ENCODE results near the gene TJAP1.

The TJAP1 gene

GRCh38 chr6:43500921-43501320 is 23.6 kb downstream of the TJAP1 start:
- no peak for ATAC-seq (ENCODE audit: insufficient read depth, low read depth)
- Histone ChIP-seq H3K27ac (ENCODE audit: low read length) (no peak overlapping the region), H4K20me1 (ENCODE audit: insufficient read depth, low read length) (peaks cover 9% of the 10 kb centered on the region; the same call in 1 of the 2 replicates), H3K4me2 (ENCODE audit: insufficient read depth, low read length) (no peak overlapping the region), H3K4me1 (ENCODE audit: insufficient read depth, low read length) (no peaks in the 10 kb centered on the region), H2AFZ (ENCODE audit: low read depth, low read length) (no peak overlapping the region), H3K4me3 (ENCODE audit: low read depth in 1 of 2, low read length in 2 of 2) (no peak overlapping the region), H3K36me3 (ENCODE audit: insufficient read depth, low read length) (peaks cover 83% of the 10 kb centered on the region), H3K9ac (ENCODE audit: low read depth, low read length) (no peak overlapping the region), H3K27me3 (ENCODE audit: insufficient read depth, low read length, poor library complexity) (no peaks in the 10 kb centered on the region), H3K9me3 (ENCODE audit: insufficient read depth, low read length, severe bottlenecking) (no peaks in the 10 kb centered on the region), H3K79me2 (ENCODE audit: insufficient read depth, low read length) (no peaks in the 10 kb centered on the region)
- TF ChIP-seq CTCF (IDR thresholded peaks at IDR 0.05; ENCODE audit: borderline replicate concordance, extremely low read depth, low read length, poor library complexity, severe bottlenecking) (no peak), EZH2 (IDR thresholded peaks at IDR 0.05; ENCODE audit: borderline replicate concordance, low read depth, low read length, severe bottlenecking) (no peak)
- no peak for DNase-seq

GRCh38 chr6:43502666-43503065 is 25.3 kb downstream of the TJAP1 start:
- Histone ChIP-seq H3K4me3 (ENCODE audit: low read depth in 1 of 2, low read length in 2 of 2) (no peak overlapping the region), H3K9me3 (ENCODE audit: insufficient read depth, low read length, severe bottlenecking) (no peaks in the 10 kb centered on the region), H3K27ac (ENCODE audit: low read length) (no peak overlapping the region), H3K4me1 (ENCODE audit: insufficient read depth, low read length) (no peaks in the 10 kb centered on the region), H3K36me3 (ENCODE audit: insufficient read depth, low read length) (peaks cover 80% of the 10 kb centered on the region), H3K79me2 (ENCODE audit: insufficient read depth, low read length) (no peaks in the 10 kb centered on the region), H2AFZ (ENCODE audit: low read depth, low read length) (no peak overlapping the region), H3K9ac (ENCODE audit: low read depth, low read length) (no peak overlapping the region), H3K4me2 (ENCODE audit: insufficient read depth, low read length) (no peak overlapping the region), H3K27me3 (ENCODE audit: insufficient read depth, low read length, poor library complexity) (no peaks in the 10 kb centered on the region), H4K20me1 (ENCODE audit: insufficient read depth, low read length) (0 out of 2 replicates have a peak, but pooled peaks cover 4% of the 10 kb centered on the region)
- ATAC-seq (ENCODE audit: insufficient read depth, low read depth): no peak
- DNase-seq: no peak
- TF ChIP-seq CTCF (IDR thresholded peaks at IDR 0.05; ENCODE audit: borderline replicate concordance, extremely low read depth, low read length, poor library complexity, severe bottlenecking) (no peak), EZH2 (IDR thresholded peaks at IDR 0.05; ENCODE audit: borderline replicate concordance, low read depth, low read length, severe bottlenecking) (no peak)

GRCh38 chr6:43503443-43503842 is 26.1 kb downstream of the TJAP1 start:
- Histone ChIP-seq H3K9ac (ENCODE audit: low read depth, low read length) (no peak overlapping the region), H3K27me3 (ENCODE audit: insufficient read depth, low read length, poor library complexity) (no peaks in the 10 kb centered on the region), H3K36me3 (ENCODE audit: insufficient read depth, low read length) (peaks cover 73% of the 10 kb centered on the region), H3K4me1 (ENCODE audit: insufficient read depth, low read length) (no peaks in the 10 kb centered on the region), H3K9me3 (ENCODE audit: insufficient read depth, low read length, severe bottlenecking) (no peaks in the 10 kb centered on the region), H3K79me2 (ENCODE audit: insufficient read depth, low read length) (no peaks in the 10 kb centered on the region), H4K20me1 (ENCODE audit: insufficient read depth, low read length) (0 out of 2 replicates have a peak, but pooled peaks cover 4% of the 10 kb centered on the region), H3K4me2 (ENCODE audit: insufficient read depth, low read length) (no peak overlapping the region), H2AFZ (ENCODE audit: low read depth, low read length) (no peak overlapping the region), H3K4me3 (ENCODE audit: low read depth in 1 of 2, low read length in 2 of 2) (no peak overlapping the region), H3K27ac (ENCODE audit: low read length) (no peak overlapping the region)
- ATAC-seq (ENCODE audit: insufficient read depth, low read depth): no peak
- no peak for TF ChIP-seq EZH2 (IDR thresholded peaks at IDR 0.05; ENCODE audit: borderline replicate concordance, low read depth, low read length, severe bottlenecking)
- no peak for DNase-seq

GRCh38 chr6:43504756-43505593 is 27.6 kb downstream of the TJAP1 start:
- Histone ChIP-seq H3K4me1 (ENCODE audit: insufficient read depth, low read length) (no peaks in the 10 kb centered on the region), H3K79me2 (ENCODE audit: insufficient read depth, low read length) (no peaks in the 10 kb centered on the region), H3K36me3 (ENCODE audit: insufficient read depth, low read length) (peaks cover 58% of the 10 kb centered on the region), H4K20me1 (ENCODE audit: insufficient read depth, low read length) (0 out of 2 replicates have a peak, but pooled peaks cover 4% of the 10 kb centered on the region), H3K9me3 (ENCODE audit: insufficient read depth, low read length, severe bottlenecking) (no peaks in the 10 kb centered on the region), H3K4me2 (ENCODE audit: insufficient read depth, low read length) (no peak overlapping the region), H3K27me3 (ENCODE audit: insufficient read depth, low read length, poor library complexity) (no peaks in the 10 kb centered on the region), H3K9ac (ENCODE audit: low read depth, low read length) (no peak overlapping the region), H3K27ac (ENCODE audit: low read length) (no peak overlapping the region), H2AFZ (ENCODE audit: low read depth, low read length) (no peak overlapping the region), H3K4me3 (ENCODE audit: low read depth in 1 of 2, low read length in 2 of 2) (no peak overlapping the region)
- ATAC-seq (ENCODE audit: insufficient read depth, low read depth) (no peak), DNase-seq (no peak)
- no peak for TF ChIP-seq EZH2 (IDR thresholded peaks at IDR 0.05; ENCODE audit: borderline replicate concordance, low read depth, low read length, severe bottlenecking)
- no peak for TF ChIP-seq CTCF (IDR thresholded peaks at IDR 0.05; ENCODE audit: borderline replicate concordance, extremely low read depth, low read length, poor library complexity, severe bottlenecking)

Data from DND-41 (cell line).